GM18867 (cell line): Measurements from ENCODE around the gene MCF2L2.
"Not testable (repeated sequence)": the region's sequence is repeated elsewhere in the genome, so short reads cannot be mapped to it uniquely, and the experiment has no call there.

Source experiments
- ATAC-seq: cut with Tn5 transposase; IDR thresholded peaks from one replicate; pipeline ENCODE4 v1.9.1; 2021; ENCODE audit warnings: mild to moderate bottlenecking, moderate library complexity; ENCODE audit not compliant: unreplicated experiment

The MCF2L2 gene

DNA sequence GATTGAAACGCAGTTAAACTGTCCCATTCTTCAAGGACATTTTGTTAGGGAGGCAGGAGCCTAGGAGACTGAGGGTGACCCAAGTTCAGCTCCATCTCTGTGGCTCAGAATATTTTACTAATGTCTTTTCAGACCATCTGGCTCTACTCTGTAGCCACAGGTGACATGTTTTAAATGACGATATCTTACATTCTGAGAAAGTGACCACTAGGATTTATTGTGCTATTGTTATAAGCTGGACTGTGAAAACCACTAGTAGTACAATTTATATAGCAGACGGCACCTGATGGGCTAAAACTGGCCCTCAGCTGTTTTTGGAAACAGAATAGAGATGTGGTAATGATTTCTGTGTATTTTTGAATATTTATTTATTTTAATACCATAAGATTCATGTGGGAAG, 55.5 kb downstream of the MCF2L2 start:
- ATAC-seq, result no peak

- not testable (repeated sequence) for ATAC-seq
These were observed 56.8 kb downstream of the MCF2L2 start for GRCh38 chr3:183371600-183371968.

GRCh38 chr3:183370391-183370790, 58.0 kb downstream of the MCF2L2 start:
- no peak for ATAC-seq

- ATAC-seq, result no peak
These were observed 58.8 kb downstream of the MCF2L2 start for GRCh38 chr3:183369627-183370026.

- no peak for ATAC-seq
These were observed 59.3 kb downstream of the MCF2L2 start for GRCh38 chr3:183369117-183369516.

DNA sequence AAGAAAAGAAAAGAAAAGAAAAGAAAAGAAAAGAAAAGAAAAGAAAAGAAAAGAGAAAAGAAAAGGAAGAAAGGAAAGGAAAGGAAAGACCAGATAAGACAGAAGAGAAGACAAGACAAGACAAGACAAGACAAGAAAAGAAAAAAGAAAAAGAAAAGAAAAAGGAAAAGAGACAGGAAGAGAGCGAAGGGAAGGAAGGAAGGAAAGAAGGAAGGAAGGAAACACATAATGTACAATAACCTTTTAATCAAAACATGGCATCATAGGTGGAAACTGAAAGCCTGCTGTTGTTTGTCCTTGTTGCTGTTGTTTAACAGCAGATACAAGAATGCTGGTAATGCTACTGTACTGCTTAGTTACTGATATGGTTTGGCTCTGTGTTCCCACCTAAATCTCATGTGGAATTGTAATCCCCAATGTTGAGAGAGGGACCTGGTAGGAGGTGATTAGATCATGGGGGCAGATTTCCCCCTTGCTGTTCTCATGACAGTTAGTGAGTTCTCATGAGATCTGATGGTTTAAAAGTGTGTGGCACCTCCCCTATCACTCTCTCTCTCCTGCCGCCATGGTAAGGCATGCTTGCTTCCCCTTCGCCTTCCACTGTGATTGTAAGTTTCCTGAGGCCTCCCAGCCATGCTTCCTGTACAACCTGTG, 67.3 kb downstream of the MCF2L2 start:
- ATAC-seq, result no peak

DNA sequence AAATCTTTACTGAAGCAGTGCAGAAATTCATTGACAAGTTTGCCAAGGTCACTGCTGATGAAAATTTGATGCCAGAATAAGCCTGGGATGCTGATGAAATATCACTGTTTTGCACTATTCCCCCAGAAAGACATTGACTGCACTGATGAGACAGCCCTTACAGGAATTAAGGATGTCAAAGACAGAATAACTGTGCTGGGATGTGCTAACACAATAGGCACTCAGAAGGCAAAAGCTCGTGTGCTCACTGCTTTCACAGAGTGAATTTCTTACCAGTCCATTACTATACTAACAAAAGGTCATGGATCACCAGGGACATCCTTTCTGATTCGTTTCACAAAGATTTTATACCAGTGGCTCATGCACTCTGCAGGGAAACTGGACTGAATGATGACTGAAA, 69.4 kb downstream of the MCF2L2 start:
- ATAC-seq, result no peak

- no peak for ATAC-seq
These were observed 70.8 kb downstream of the MCF2L2 start for GRCh38 chr3:183357564-183358079.

GRCh38 chr3:183356920-183357319, 71.5 kb downstream of the MCF2L2 start:
- ATAC-seq, result no peak

- no peak for ATAC-seq
These were observed 73.5 kb downstream of the MCF2L2 start for GRCh38 chr3:183354874-183355273.

GRCh38 chr3:183354325-183354831, 74.0 kb downstream of the MCF2L2 start:
- no peak for ATAC-seq

GRCh38 chr3:183353421-183353820, 75.0 kb downstream of the MCF2L2 start:
- no peak for ATAC-seq

DNA sequence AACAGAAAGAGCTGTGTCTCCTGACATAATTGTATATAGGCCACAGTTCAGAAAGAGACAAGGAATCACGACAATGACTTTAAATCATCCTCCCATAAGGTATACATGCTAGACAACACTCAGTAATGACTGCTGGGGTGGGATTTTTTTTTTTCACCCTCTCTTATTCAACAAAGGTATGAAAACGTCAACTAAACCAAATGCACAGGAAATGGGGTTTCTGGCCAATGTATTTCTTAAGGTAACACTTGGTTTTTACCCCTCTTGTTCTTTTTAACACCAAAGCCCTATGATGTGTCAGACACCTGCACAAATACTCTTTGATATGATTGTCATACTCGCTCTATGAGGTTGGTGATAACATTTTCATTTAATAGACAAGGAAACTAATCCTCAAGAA, 78.3 kb downstream of the MCF2L2 start:
- no peak for ATAC-seq

DNA sequence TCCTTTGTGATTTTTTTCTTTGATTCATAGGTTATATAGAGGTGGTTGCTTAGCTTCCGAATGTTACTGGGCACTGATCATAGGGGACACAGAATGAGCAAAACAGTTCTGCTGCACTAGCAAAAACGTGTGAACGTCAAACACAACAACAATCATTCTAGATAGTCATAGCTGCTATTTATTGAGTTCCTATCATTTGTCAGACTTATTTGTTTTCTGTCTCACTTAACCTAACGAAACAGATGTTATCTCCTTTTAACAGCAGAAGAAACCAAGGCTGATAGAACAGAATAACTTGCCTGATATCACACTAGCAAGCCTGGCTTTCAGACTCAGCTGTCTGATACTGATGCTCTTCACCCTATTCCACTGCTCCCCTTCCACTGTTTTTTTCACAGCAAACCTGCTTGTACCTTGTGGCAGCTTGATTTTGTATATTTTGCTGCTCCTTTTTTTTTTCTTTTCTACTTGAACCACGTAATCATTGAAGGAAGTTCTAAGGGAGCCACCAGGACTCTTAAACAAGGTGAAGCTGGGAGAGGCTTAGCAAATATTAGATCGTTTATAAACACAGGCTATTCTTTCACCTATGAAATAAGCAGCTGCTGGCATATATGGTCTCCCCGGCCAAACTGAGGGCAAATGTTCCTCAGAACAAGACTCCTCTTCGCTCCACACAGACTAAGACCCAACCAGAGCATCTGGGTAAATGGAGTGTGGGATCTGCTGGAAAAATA, 78.8 kb downstream of the MCF2L2 start:
- ATAC-seq, result no peak

DNA sequence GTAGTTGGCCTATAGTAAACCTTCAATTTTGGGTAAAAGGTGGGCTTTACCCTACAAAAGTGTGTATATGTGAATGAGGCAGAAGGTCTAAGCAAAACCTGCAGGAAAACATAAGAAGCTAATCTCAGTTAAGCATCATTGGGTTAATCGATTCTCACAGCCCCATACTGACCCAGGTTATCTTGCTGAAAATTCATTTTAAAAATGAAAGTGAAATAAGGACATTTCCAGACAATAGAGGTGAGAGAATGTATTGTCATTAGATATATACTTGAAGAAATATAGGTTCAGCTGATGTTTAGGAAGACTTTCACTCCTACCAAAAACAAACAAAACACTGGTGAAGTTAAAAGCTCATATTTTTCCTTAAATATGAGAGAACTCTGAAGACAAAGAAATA, 85.6 kb downstream of the MCF2L2 start:
- no peak for ATAC-seq

GRCh38 chr3:183341545-183342288, 86.7 kb downstream of the MCF2L2 start:
- ATAC-seq, result no peak

DNA sequence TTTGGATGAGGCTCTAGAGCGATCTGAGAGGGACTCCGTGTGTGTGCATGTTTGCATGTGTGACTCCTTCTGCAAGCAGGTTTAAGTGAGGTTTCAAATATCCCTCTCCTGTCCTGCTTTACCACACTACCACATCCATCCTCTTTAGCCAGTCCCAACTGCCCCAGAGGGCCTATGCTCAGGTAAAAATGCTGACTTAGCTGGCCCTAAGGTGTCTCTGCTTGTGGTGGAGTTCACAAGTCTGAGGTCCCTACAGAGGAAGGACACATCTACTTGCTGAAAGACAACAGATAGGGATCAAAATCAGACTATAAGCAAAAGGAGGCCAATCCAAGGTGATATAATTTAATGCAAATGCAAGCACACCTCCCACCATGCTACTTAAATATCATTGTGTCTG, 88.2 kb downstream of the MCF2L2 start:
- ATAC-seq, result no peak

GRCh38 chr3:183339461-183340086, 88.8 kb downstream of the MCF2L2 start:
- no peak for ATAC-seq

GRCh38 chr3:183338520-183338919, 89.9 kb downstream of the MCF2L2 start:
- ATAC-seq, result no peak

- ATAC-seq, result no peak
These were observed 95.9 kb downstream of the MCF2L2 start for GRCh38 chr3:183332487-183332886.

- ATAC-seq, result no peak
These were observed 96.9 kb downstream of the MCF2L2 start for GRCh38 chr3:183331498-183331897.
